ENCODE data around the gene ERG28. TPM values are rescaled to one million over a fixed set of nuclear protein-coding genes. Genes with fewer than 3 reads are reported as not detected.

The ERG28 gene
- total and polyA plus RNA-seq, 8 donors: 23.6 to 44.5 (median 27.7) TPM

DNA sequence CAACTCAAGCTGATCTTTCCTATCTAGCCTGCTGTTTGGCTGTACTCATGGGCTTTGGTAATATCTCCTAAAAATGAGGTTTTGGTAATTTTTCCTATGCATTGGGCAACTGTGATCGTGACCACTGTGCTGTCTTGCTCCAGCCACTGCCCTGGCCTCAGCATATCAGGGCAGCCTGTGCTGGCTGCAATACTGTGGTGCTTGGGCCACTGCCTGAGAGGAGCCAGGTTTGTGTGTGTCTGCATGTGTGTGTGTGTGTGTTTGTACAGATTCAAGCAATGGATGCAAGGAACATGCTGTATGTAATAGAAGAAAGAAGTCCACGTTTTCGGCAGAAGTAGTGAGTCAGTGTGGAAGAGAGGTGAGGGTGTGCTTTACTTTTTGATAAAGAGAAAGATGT is 13.0 kb downstream of the ERG28 start:
- peaks cover 16 to 26% of the 10 kb centered on the region in 2 donors for H3K4me1 ChIP-seq
- H3K36me3 ChIP-seq: peaks cover 0 to 75% of the 10 kb centered on the region in 2 donors
- intact Hi-C loops (cut with DNase I): no loop called here
- no peaks in the 10 kb centered on the region for H3K27me3 ChIP-seq
- DNase-seq (no peak), ATAC-seq (peak; percentile 46)
- TF ChIP-seq, protein P1, sequence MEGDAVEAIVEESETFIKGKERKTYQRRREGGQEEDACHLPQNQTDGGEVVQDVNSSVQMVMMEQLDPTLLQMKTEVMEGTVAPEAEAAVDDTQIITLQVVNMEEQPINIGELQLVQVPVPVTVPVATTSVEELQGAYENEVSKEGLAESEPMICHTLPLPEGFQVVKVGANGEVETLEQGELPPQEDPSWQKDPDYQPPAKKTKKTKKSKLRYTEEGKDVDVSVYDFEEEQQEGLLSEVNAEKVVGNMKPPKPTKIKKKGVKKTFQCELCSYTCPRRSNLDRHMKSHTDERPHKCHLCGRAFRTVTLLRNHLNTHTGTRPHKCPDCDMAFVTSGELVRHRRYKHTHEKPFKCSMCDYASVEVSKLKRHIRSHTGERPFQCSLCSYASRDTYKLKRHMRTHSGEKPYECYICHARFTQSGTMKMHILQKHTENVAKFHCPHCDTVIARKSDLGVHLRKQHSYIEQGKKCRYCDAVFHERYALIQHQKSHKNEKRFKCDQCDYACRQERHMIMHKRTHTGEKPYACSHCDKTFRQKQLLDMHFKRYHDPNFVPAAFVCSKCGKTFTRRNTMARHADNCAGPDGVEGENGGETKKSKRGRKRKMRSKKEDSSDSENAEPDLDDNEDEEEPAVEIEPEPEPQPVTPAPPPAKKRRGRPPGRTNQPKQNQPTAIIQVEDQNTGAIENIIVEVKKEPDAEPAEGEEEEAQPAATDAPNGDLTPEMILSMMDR (IDR thresholded peaks at IDR 0.05): no peak
- no peak overlapping the region for H3K4me3 ChIP-seq
- peak overlapping the region; percentile 10 to 46 for H3K27ac ChIP-seq
- no peaks in the 10 kb centered on the region for H3K9me3 ChIP-seq

DNA sequence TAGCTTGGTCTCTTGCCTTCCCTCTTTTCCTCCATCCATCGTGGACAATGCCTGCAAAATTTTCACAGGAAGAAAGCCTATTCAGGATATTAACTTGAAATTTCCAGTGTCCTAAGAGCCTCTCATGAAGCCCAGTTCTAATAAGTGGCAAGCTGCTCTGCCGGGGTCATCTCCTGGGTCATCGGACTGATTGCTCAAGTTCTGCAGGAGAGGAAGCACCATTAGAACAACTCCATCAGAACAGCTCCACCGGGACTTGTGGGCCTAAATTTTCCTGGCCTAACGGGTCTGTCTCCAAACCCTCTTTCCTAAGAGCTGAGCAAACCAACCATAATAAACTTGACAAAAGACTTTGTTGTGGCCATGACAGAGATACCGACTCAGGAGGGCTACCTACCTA is 13.9 kb downstream of the ERG28 start:
- DNase-seq (no peak), ATAC-seq (no peak)
- Histone ChIP-seq H3K27me3 (no peaks in the 10 kb centered on the region), H3K4me1 (peaks cover 16 to 24% of the 10 kb centered on the region in 2 donors), H3K4me3 (no peak overlapping the region), H3K27ac (peak overlapping the region; percentile 10 to 46), H3K9me3 (no peaks in the 10 kb centered on the region), H3K36me3 (peaks cover 0 to 75% of the 10 kb centered on the region in 2 donors)
- intact Hi-C loops (cut with DNase I): no loop called here
- TF ChIP-seq, protein P1 (IDR thresholded peaks at IDR 0.05): no peak

DNA sequence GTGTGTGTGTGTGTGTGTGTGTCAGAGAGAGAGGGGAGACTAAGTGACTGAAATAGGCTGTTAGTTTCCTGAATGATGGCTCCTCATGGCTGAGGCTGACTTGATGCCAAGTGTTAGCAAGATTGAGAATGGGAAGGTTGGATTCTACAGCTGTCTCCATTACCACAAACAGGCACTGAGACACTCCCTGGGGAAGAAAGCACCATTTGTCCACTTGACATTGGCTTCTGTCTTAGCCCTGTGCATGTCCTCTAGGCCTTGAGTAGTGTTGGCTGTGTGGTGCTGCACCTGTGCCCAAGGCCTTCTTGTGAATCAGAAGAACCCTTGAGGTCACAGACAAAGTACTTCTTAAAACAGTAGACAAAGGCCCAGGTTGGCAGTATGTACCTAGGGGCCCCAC is 15.6 kb downstream of the ERG28 start:
- no peak for DNase-seq
- Histone ChIP-seq H3K36me3 (peaks cover 0 to 72% of the 10 kb centered on the region in 2 donors), H3K9me3 (no peaks in the 10 kb centered on the region), H3K27ac (no peak overlapping the region), H3K27me3 (no peaks in the 10 kb centered on the region), H3K4me3 (no peak overlapping the region), H3K4me1 (peaks cover 16 to 21% of the 10 kb centered on the region in 2 donors)
- TF ChIP-seq, protein P1 (IDR thresholded peaks at IDR 0.05): no peak
- intact Hi-C loops (cut with DNase I): no loop called here
- ATAC-seq: peak; percentile 33

DNA sequence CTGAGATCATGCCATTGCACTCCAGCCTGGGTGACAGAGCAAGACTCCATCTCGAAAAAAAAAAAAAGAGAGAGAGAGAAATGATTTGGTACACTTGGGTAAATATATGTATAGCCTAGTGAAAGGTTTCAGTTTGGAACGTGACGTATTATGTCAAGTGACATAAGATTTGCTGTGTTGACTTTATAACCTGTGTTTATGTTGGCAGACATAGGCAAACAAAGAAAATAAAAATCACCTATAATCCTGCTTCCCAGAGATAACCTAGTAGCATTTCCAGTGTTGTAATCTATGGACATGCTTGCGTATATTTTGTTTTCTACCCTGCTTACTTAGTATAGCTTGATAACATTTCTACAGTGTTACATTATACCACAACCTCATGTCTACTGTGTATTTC is 16.7 kb downstream of the ERG28 start:
- no peaks in the 10 kb centered on the region for H3K27me3 ChIP-seq
- peaks cover 0 to 61% of the 10 kb centered on the region in 2 donors for H3K36me3 ChIP-seq
- H3K27ac ChIP-seq: no peak overlapping the region
- H3K9me3 ChIP-seq: no peaks in the 10 kb centered on the region
- TF ChIP-seq, protein P1 (IDR thresholded peaks at IDR 0.05): no peak
- peaks cover 16 to 21% of the 10 kb centered on the region in 2 donors for H3K4me1 ChIP-seq
- intact Hi-C loops (cut with DNase I): no loop called here
- DNase-seq: peak in 1 of 4 donors; percentile 25
- H3K4me3 ChIP-seq: no peak overlapping the region
- no peak for ATAC-seq

DNA sequence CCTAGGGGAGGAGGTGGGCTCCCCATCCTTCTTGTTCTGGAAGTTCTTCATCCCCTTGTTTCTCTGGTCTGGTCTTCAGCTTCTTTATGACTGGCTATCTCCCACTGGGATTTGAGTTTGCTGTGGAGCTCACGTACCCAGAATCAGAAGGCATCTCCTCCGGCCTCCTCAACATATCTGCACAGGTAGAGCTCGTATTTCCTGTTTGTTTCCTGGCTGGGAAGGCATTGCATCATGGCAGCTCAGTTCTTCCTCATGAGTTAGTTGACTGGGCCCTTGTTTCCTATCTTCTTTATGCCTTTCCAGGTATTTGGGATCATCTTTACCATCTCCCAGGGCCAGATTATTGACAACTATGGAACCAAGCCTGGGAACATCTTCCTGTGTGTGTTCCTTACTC is 19.8 kb downstream of the ERG28 start:
- H3K4me1 ChIP-seq: peaks cover 0 to 3% of the 10 kb centered on the region in 2 donors
- H3K4me3 ChIP-seq: no peak overlapping the region
- DNase-seq (no peak), ATAC-seq (no peak)
- no peaks in the 10 kb centered on the region for H3K27me3 ChIP-seq
- H3K9me3 ChIP-seq: no peaks in the 10 kb centered on the region
- H3K27ac ChIP-seq: no peak overlapping the region
- TF ChIP-seq, protein P1 (IDR thresholded peaks at IDR 0.05): no peak
- intact Hi-C loops (cut with DNase I): no loop called here
- peaks cover 0 to 35% of the 10 kb centered on the region in 2 donors for H3K36me3 ChIP-seq

Measured in left lung (tissue), 10 donors.